GM12891 (cell line): ENCODE measurements around the gene LRMDA.
"Not testable (repeated sequence)": the region's sequence is repeated elsewhere in the genome, so short reads cannot be mapped to it uniquely, and the experiment has no call there.

ENCODE experiments used
- PAX5 ChIP-seq: IDR thresholded peaks from 2 replicates; pipeline ENCODE4 v1.6.1; 2011; ENCODE audit warnings: low read length, moderate library complexity, mild to moderate bottlenecking; ENCODE audit not compliant: insufficient read depth, severe bottlenecking
- POLR2A ChIP-seq: IDR thresholded peaks from 2 replicates; pipeline ENCODE4 v1.6.1; 2011; ENCODE audit warnings: low read depth, low read length, control low read depth
- POLR2AphosphoS5 ChIP-seq: IDR thresholded peaks from 2 replicates; pipeline ENCODE4 v1.6.1; 2011; ENCODE audit warnings: low read depth, low read length, control low read depth
- POU2F2 ChIP-seq: IDR thresholded peaks from 2 replicates; pipeline ENCODE4 v1.6.1; 2011; ENCODE audit warnings: low read depth, mild to moderate bottlenecking, control low read depth, low read length, moderate library complexity
- SPI1 ChIP-seq: IDR thresholded peaks from 2 replicates; pipeline ENCODE4 v1.6.1; 2011; ENCODE audit warnings: low read depth, low read length, control low read depth
- TAF1 ChIP-seq: IDR thresholded peaks from 2 replicates; pipeline ENCODE4 v1.6.1; 2011; ENCODE audit warnings: low read depth, low read length, control low read depth

GRCh38 chr10:76584466-76584865 lies 1153.0 kb downstream of the LRMDA start:
- not testable (repeated sequence) for TF ChIP-seq TAF1, POLR2A, POLR2AphosphoS5, POU2F2, PAX5, SPI1
